ENCODE data around the gene SHC2.

DNA sequence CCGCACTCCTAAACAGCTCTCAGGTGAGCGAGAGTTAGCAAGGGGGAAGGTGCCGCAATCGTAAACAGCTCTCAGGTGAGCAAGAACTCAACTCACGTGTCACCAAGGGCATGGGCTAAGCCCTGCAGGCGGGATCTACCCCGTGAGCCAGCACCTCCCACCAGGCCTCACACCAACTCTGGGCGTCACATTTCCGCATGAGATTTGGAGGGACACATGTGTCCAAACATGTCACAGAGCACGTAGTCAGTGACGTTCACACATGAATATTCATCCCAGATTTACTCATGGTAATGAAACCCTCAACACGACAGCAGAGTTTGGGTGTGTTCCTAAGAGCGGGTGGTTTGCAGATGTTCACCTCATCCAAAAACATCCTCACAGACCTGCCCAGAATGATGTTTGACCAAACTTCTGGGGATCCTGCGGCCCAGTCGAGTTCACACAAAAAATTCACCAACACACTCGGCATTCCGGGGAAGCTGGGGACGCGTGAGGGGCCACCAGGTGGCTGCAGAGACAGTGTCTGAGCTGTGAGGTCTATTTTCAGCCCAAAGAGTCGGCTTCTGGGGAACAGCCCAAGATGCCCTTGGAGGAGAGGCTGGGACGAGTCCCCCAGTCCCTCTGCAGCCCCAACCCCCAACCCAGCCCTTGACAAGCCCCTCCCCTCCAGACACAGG, 71.4 kb downstream of the SHC2 start:
- TF ChIP-seq POLR2A (IDR thresholded peaks at IDR 0.05; ENCODE audit: low read length) = no peak
- TF ChIP-seq GATA1 (IDR thresholded peaks at IDR 0.05; ENCODE audit: low read depth, low read length) = no peak
